ENCODE results near the gene GJB2.

Gene GJB2

DNA sequence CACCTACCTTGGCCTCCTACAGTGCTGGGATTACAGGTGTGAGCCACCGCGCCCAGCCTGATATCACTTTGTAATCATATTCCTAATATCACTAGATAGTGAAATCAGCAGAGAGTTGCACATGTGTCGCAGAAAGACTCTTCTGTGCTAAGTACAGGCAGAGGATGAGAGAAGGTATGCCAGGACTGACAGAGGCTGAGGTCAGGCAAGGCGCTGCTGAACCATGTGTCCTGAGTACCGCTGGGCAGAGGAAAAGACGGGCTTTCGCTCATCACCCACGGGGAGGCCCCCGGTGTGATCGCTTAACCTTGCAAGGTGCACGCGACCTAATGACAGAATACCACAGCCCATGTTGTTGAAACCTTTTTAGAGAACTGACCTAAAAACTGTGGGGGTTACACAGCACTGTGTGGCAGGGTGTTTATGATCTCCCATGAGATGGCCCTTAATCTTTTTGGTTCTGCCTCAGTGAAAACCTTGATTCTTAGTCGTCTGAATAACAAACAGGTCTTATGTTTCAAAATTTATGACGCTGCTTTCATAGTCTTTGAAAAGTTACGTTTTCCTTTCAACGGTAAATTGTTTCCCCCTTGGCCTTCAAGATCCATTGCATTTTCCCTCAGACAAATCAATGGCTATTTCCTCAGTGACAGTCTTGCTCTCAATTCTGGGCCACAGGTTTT lies 44.1 kb downstream of the GJB2 start:
- no peak for FAIRE-seq

DNA sequence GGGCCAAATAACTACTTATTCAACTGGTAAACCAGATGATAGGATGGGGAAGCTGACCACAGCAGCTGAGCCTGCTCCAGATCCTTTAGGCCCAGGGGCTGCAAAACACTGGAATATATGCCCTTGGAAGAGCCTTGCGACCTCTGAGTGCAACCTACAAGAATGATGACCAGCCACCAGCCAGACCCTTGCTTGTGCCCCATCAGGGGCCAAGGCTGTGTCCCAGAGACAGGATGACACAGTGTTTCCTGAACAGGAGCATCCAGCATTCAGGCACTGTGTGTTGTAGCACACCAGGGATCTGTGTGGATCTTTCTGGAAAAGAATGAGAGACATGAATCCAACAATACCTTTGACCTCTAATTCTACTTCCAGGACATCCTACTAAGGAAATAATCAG lies 46.4 kb downstream of the GJB2 start:
- no peak for FAIRE-seq
- TF ChIP-seq TAF1 (IDR thresholded peaks at IDR 0.05; ENCODE audit: borderline replicate concordance, low read depth, low read length), result no peak
- no peak for TF ChIP-seq POLR2A (IDR thresholded peaks at IDR 0.05; ENCODE audit: low read depth, low read length)
- TF ChIP-seq POLR2AphosphoS5 (IDR thresholded peaks at IDR 0.05; ENCODE audit: low read depth, low read length), result no peak
- DNase-seq (ENCODE audit: insufficient read length), result no peak

More for the DNA sequence above, 44.1 kb downstream of the GJB2 start:
- TF ChIP-seq POLR2AphosphoS5 (IDR thresholded peaks at IDR 0.05; ENCODE audit: low read depth, low read length) (no peak), TAF1 (IDR thresholded peaks at IDR 0.05; ENCODE audit: borderline replicate concordance, low read depth, low read length) (no peak), POLR2A (IDR thresholded peaks at IDR 0.05; ENCODE audit: low read depth, low read length) (no peak)
- no peak for DNase-seq (ENCODE audit: insufficient read length)

DNA sequence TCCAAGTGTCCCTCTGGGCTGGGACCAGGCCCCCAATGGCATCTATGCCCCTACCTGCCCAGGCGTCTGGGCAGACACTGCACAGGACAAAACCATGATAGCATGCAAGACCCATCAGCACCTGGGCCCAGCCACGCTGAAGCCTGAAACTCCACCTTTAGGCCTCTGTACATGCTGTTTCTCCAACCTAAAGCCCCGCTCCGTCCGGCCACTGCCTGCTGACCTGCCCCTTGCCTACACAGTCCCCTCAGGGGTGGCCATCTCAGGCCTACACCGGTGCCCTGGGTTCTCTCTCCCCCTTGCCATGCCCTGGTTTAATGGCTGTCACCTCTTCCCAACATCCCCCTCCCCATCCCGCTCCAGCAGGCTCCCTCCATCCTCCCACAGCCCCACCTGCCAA lies 47.2 kb downstream of the GJB2 start:
- TF ChIP-seq POLR2A (IDR thresholded peaks at IDR 0.05; ENCODE audit: low read depth, low read length) (no peak), POLR2AphosphoS5 (IDR thresholded peaks at IDR 0.05; ENCODE audit: low read depth, low read length) (no peak), TAF1 (IDR thresholded peaks at IDR 0.05; ENCODE audit: borderline replicate concordance, low read depth, low read length) (no peak)
- FAIRE-seq (no peak), DNase-seq (ENCODE audit: insufficient read length) (no peak)

DNA sequence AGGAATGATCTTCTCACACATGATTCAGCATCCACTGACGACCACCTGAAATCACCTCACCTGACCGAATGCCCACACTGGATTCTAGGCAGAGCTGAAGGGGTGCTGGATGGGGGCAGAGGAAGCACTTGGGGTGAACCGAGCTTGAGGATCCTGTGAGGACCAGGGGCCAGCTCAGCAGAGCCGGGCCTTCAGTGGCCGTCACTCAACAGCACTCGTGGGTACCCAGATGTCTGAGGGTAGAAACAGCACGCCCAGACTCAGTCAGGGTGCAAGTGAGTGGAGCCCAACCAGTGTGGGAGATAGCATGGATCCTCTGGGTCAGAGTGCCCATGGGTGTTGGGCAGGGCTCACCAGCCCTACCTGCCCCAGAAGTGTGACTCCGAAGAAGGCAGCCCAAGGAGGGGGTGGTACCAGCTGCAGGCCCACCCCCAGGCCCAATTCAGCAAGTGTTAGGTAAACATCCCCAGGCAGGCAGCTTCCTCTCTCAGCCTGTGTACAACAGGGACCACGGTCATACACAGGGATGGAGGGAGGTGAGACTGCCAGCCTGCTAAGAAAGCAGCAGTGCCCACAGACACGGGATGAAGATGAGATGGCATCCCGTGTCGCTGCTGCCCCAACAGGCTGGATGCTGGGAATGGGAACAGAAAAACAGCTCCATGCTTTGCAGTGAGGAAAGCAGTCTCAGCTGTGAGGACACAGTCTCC lies 48.4 kb downstream of the GJB2 start:
- FAIRE-seq, result no peak
- no peak for DNase-seq (ENCODE audit: insufficient read length)
- no peak for TF ChIP-seq TAF1 (IDR thresholded peaks at IDR 0.05; ENCODE audit: borderline replicate concordance, low read depth, low read length)
- no peak for TF ChIP-seq POLR2AphosphoS5 (IDR thresholded peaks at IDR 0.05; ENCODE audit: low read depth, low read length)
- no peak for TF ChIP-seq POLR2A (IDR thresholded peaks at IDR 0.05; ENCODE audit: low read depth, low read length)

DNA sequence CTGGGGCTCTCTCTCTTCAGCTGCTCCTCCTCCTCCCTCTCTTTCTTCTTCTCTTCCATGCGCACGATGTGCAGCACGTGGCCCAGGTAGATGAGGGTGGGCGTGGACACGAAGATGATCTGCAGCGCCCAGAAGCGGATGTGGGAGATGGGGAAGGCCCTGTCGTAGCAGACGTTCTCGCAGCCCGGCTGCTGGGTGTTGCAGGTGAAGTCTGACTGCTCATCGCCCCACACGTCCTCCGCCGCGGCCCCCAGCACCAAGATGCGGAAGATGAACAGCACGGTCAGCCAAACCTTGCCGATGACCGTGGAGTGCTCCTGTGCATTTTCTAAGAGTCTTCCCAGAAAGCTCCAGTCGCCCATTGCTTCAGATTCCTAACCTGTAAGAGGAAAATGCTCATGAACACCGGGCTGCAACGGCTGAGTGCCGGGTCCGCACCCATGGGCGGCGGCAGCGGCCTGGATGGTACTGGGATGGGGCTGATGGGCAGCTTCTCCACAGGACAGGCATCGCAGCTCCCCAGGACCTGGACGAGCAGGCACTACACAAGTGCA lies 49.7 kb downstream of the GJB2 start:
- FAIRE-seq (no peak), DNase-seq (ENCODE audit: insufficient read length) (no peak)
- TF ChIP-seq TAF1 (IDR thresholded peaks at IDR 0.05; ENCODE audit: borderline replicate concordance, low read depth, low read length), result no peak
- no peak for TF ChIP-seq POLR2A (IDR thresholded peaks at IDR 0.05; ENCODE audit: low read depth, low read length)
- TF ChIP-seq POLR2AphosphoS5 (IDR thresholded peaks at IDR 0.05; ENCODE audit: low read depth, low read length), result no peak

DNA sequence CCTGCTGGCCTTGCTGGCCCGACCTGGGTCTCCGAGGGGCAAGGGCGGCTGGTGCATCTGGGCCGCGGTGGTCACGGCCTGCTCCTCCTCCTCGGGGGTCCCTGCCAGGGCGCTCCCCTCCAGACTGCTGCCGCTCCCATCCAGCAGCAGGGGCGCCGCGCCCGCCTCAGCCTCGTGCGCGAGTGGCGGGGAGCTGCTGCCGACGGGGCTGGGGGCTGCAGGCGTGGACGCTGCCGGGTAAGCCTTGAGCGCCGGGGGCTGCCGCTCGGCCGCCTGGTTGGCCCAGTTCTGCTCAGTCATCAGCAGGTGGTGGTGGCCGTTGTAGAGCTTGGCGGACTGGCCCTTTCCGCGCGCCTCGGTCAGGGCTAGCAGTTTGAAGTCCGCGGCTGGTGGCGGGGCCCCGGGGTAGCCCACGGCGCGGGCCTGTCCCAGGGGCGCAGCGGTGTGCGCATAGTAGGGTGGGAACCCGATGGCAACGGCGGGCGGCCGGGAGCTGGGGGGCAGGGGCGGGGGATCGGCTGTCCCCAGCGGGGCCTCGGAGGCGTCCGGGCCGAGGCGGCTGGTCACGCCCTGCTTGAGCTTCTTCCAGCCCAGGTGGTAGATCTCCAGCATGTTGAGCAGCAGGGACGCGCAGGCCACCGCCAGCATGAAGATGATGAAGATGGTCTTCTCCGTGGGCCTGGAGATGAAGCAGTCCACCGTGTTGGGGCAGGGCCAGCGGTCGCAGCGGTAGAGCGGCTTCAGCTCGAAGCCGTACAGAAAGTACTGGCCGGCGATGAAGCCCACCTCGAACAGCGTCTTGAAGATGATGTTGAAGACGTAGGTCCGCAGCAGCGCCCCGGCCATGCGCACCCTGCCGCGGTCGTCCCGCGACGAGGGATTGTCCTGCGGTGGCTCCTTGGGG lies 50.5 kb downstream of the GJB2 start:
- no peak for TF ChIP-seq TAF1 (IDR thresholded peaks at IDR 0.05; ENCODE audit: borderline replicate concordance, low read depth, low read length)
- FAIRE-seq (no peak), DNase-seq (ENCODE audit: insufficient read length) (no peak)

GRCh38 chr13:20141238-20142022 lies 51.3 kb downstream of the GJB2 start:
- TF ChIP-seq TAF1 (IDR thresholded peaks at IDR 0.05; ENCODE audit: borderline replicate concordance, low read depth, low read length), result no peak
- no peak for TF ChIP-seq POLR2AphosphoS5 (IDR thresholded peaks at IDR 0.05; ENCODE audit: low read depth, low read length)
- TF ChIP-seq POLR2A (IDR thresholded peaks at IDR 0.05; ENCODE audit: low read depth, low read length), result no peak
- no peak for DNase-seq (ENCODE audit: insufficient read length)
- no peak for FAIRE-seq

DNA sequence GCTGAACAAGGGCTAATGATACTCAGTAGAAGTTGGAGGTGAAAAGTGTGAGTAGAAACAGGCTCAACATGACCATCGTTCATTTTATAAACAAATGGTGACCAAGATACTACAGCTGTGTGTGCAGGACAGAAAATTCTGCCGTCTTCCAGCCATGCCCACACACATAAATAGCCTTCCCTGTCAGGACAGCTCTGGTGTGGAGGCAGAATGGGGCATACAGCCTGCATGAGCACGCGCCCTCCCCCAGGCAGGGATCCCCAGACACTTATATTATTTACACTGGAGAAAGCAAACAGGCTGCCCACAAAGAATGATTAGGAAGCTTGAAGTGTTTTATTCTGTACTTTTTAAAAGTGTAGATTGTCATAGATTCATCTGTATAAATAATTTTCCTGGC lies 52.3 kb downstream of the GJB2 start:
- no peak for TF ChIP-seq TAF1 (IDR thresholded peaks at IDR 0.05; ENCODE audit: borderline replicate concordance, low read depth, low read length)
- TF ChIP-seq POLR2A (IDR thresholded peaks at IDR 0.05; ENCODE audit: low read depth, low read length), result no peak
- TF ChIP-seq POLR2AphosphoS5 (IDR thresholded peaks at IDR 0.05; ENCODE audit: low read depth, low read length), result no peak
- FAIRE-seq (no peak), DNase-seq (ENCODE audit: insufficient read length) (no peak)

GRCh38 chr13:20137875-20138274 lies 54.9 kb downstream of the GJB2 start:
- no peak for TF ChIP-seq POLR2A (IDR thresholded peaks at IDR 0.05; ENCODE audit: low read depth, low read length)
- FAIRE-seq (no peak), DNase-seq (ENCODE audit: insufficient read length) (no peak)

All from GM12892 (cell line).